WI38 (cell line): Measurements from ENCODE around the gene CELF1.

ENCODE experiments used
- H3K4me3 ChIP-seq: 2 replicates; pipeline ENCODE4 v1.5.1; 2011; ENCODE audit warnings: low read depth, mild to moderate bottlenecking, control low read depth, low read length
- TF ChIP-seq, protein P1 (sequence below): IDR thresholded peaks from 2 replicates; pipeline ENCODE4 v1.5.1; 2012; ENCODE audit warnings: low read depth, mild to moderate bottlenecking, control low read depth, low read length

CELF1 gene

GRCh38 chr11:47506373-47506772 lies 46.6 kb downstream of the CELF1 start:
- H3K4me3 ChIP-seq = no peak overlapping the region
- TF ChIP-seq, protein P1, sequence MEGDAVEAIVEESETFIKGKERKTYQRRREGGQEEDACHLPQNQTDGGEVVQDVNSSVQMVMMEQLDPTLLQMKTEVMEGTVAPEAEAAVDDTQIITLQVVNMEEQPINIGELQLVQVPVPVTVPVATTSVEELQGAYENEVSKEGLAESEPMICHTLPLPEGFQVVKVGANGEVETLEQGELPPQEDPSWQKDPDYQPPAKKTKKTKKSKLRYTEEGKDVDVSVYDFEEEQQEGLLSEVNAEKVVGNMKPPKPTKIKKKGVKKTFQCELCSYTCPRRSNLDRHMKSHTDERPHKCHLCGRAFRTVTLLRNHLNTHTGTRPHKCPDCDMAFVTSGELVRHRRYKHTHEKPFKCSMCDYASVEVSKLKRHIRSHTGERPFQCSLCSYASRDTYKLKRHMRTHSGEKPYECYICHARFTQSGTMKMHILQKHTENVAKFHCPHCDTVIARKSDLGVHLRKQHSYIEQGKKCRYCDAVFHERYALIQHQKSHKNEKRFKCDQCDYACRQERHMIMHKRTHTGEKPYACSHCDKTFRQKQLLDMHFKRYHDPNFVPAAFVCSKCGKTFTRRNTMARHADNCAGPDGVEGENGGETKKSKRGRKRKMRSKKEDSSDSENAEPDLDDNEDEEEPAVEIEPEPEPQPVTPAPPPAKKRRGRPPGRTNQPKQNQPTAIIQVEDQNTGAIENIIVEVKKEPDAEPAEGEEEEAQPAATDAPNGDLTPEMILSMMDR = no peak

DNA sequence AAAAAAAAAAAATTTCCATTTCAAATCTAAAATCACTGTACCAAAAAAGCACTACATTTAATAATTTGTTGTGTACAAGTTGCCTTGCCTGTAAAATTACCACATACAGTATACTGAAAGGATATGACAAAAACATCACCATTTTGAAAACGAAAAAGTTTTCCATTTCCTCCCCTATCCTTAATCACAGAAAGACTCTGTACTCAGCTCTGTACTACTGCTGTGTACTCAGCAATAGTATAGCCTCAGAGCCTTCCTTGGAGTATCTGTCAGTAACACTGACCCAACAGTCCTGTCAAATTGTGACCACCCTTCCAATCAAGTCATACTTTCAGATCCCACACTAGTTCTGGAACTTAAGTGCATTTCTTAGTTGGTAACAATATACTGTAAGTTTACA lies 48.0 kb downstream of the CELF1 start:
- TF ChIP-seq, protein P1 = no peak
- H3K4me3 ChIP-seq = no peak overlapping the region

- H3K4me3 ChIP-seq = no peak overlapping the region
- TF ChIP-seq, protein P1 = no peak
These were observed 49.7 kb downstream of the CELF1 start for GRCh38 chr11:47503227-47503626.

DNA sequence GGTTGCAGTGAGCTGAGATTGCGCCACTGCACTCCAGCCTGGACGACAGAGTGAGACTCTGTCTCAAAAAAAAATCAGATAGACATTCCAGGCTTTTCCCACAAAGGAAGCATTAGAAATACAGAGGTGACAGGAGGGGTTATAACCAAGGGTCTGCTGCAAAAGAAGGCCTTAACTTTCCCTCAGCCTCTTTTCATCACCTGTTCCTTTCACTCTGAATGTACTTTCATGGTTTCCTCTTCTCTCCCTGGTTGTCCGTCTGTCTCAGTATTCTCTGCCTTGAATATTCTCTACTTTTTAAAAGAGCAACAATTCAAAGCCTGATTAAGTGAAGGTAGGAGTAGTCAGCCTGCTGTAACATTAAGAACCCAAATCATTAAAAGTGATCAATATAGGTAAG lies 50.2 kb downstream of the CELF1 start:
- TF ChIP-seq, protein P1 = no peak
- H3K4me3 ChIP-seq = no peak overlapping the region

DNA sequence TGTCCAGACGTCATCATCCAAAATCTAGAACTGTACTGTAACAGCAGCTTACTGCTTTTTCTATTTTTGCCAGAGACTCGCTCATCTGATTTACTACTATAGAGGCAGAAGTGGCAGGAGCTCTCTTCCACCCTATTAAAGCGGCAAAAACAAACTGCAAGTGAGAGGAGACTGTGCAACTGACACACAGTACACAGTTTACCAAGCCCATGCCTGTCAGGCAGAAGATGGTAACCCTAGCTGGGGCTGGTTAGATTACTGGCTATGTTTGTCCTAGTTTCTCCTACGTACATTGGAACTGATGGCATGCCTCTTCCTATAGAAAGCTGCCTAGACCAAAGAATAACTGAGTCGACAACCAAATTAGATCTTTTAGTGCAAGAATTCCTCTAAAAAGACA lies 51.8 kb downstream of the CELF1 start:
- H3K4me3 ChIP-seq = no peak overlapping the region
- TF ChIP-seq, protein P1 = no peak

GRCh38 chr11:47500121-47500520 lies 52.8 kb downstream of the CELF1 start:
- H3K4me3 ChIP-seq = no peak overlapping the region
- TF ChIP-seq, protein P1 = no peak

GRCh38 chr11:47499614-47500013 lies 53.3 kb downstream of the CELF1 start:
- H3K4me3 ChIP-seq = no peak overlapping the region
- TF ChIP-seq, protein P1 = no peak
